GM12891 (cell line): ENCODE data around the gene UNC45B.

Experiments used
- DNase-seq: peaks from one replicate; pipeline ENCODE4 v3.0.0; 2011; ENCODE audit warnings: low spot score; ENCODE audit not compliant: insufficient read length
- FAIRE-seq: peaks from 2 replicates; lab custom pipeline; 2011; peaks lifted over from hg19 to GRCh38; lab: Jason Lieb, UNC
- PAX5 ChIP-seq: IDR thresholded peaks from 2 replicates; pipeline ENCODE4 v1.6.1; 2011; ENCODE audit warnings: low read length, moderate library complexity, mild to moderate bottlenecking; ENCODE audit not compliant: insufficient read depth, severe bottlenecking
- POLR2A ChIP-seq: IDR thresholded peaks from 2 replicates; pipeline ENCODE4 v1.6.1; 2011; ENCODE audit warnings: low read depth, low read length, control low read depth
- POLR2AphosphoS5 ChIP-seq: IDR thresholded peaks from 2 replicates; pipeline ENCODE4 v1.6.1; 2011; ENCODE audit warnings: low read depth, low read length, control low read depth
- POU2F2 ChIP-seq: IDR thresholded peaks from 2 replicates; pipeline ENCODE4 v1.6.1; 2011; ENCODE audit warnings: low read depth, mild to moderate bottlenecking, control low read depth, low read length, moderate library complexity
- SPI1 ChIP-seq: IDR thresholded peaks from 2 replicates; pipeline ENCODE4 v1.6.1; 2011; ENCODE audit warnings: low read depth, low read length, control low read depth
- TAF1 ChIP-seq: IDR thresholded peaks from 2 replicates; pipeline ENCODE4 v1.6.1; 2011; ENCODE audit warnings: low read depth, low read length, control low read depth

Gene UNC45B

GRCh38 chr17:35119370-35120165 lies 28.0 kb upstream of the UNC45B start, which contains the start of gene RAD51D:
RAD51D (minus strand) TSS chr17:35119860; CDS start chr17:35119613, 247 bp downstream.
- TF ChIP-seq SPI1 = no peak
- peak; percentile 56; the same call in 1 of the 2 replicates for TF ChIP-seq POLR2A
- peak; percentile 66 for TF ChIP-seq POLR2AphosphoS5
- no peak for TF ChIP-seq PAX5
- TF ChIP-seq TAF1 = no peak
- 0 out of 2 replicates have a peak, but pooled peaks have one; percentile 52 for TF ChIP-seq POU2F2
- FAIRE-seq (peak; percentile 83), DNase-seq (peak; percentile 87)

- TF ChIP-seq TAF1 (no peak), PAX5 (no peak)
- FAIRE-seq = no peak
These were observed 26.3 kb upstream of the UNC45B start, which contains the start of gene FNDC8 for GRCh38 chr17:35121315-35121714. FNDC8 (plus strand) TSS chr17:35121615; CDS start chr17:35121694, 79 bp downstream.

GRCh38 chr17:35127751-35128514 lies 19.7 kb upstream of the UNC45B start:
- TF ChIP-seq SPI1 = no peak
- TF ChIP-seq TAF1 = no peak
- no peak for TF ChIP-seq POU2F2
- TF ChIP-seq PAX5 = no peak
- no peak for FAIRE-seq
- DNase-seq = no peak

More at GRCh38 chr17:35121315-35121714, 26.3 kb upstream of the UNC45B start, which contains the start of gene FNDC8:
- DNase-seq = no peak

GRCh38 chr17:35129154-35129972 lies 18.3 kb upstream of the UNC45B start:
- DNase-seq (no peak), FAIRE-seq (no peak)
- no peak for TF ChIP-seq PAX5
- TF ChIP-seq SPI1 = no peak
- no peak for TF ChIP-seq TAF1
- TF ChIP-seq POU2F2 = no peak
- peak; percentile 44; the same call in 1 of the 2 replicates for TF ChIP-seq POLR2AphosphoS5
- no peak for TF ChIP-seq POLR2A

GRCh38 chr17:35129973-35130351 lies 17.7 kb upstream of the UNC45B start:
- DNase-seq (no peak), FAIRE-seq (no peak)
- TF ChIP-seq POLR2A (no peak), TAF1 (no peak), POLR2AphosphoS5 (no peak), POU2F2 (no peak)

GRCh38 chr17:35130392-35130791 lies 17.2 kb upstream of the UNC45B start:
- TF ChIP-seq POLR2AphosphoS5 (0 out of 2 replicates have a peak, but pooled peaks have one; percentile 23), POLR2A (no peak)
- FAIRE-seq = no peak
- DNase-seq = no peak

GRCh38 chr17:35132099-35132498 lies 15.5 kb upstream of the UNC45B start:
- no peak for TF ChIP-seq TAF1
- no peak for TF ChIP-seq POLR2AphosphoS5
- no peak for TF ChIP-seq POU2F2
- FAIRE-seq = no peak

GRCh38 chr17:35132816-35133550 lies 14.6 kb upstream of the UNC45B start:
- FAIRE-seq (no peak), DNase-seq (no peak)
- TF ChIP-seq SPI1 (no peak), TAF1 (no peak), POLR2AphosphoS5 (no peak), POLR2A (no peak), POU2F2 (no peak), PAX5 (no peak)

More at GRCh38 chr17:35132099-35132498, 15.5 kb upstream of the UNC45B start:
- no peak for DNase-seq

- TF ChIP-seq SPI1 (no peak), PAX5 (no peak), POLR2AphosphoS5 (no peak), POLR2A (no peak), POU2F2 (no peak), TAF1 (no peak)
- DNase-seq (no peak), FAIRE-seq (no peak)
These were observed 12.3 kb upstream of the UNC45B start for GRCh38 chr17:35135322-35135721.

- FAIRE-seq = no peak
- TF ChIP-seq POLR2A (no peak), POLR2AphosphoS5 (no peak), TAF1 (no peak)
These were observed 9.4 kb upstream of the UNC45B start for GRCh38 chr17:35138218-35138617.

More at GRCh38 chr17:35138218-35138617, 9.4 kb upstream of the UNC45B start:
- no peak for DNase-seq
